Measurements from ENCODE around the gene BFSP1. TPM values are rescaled to one million over a fixed set of nuclear protein-coding genes. Genes with fewer than 3 reads are reported as not detected.

The BFSP1 gene
- total RNA-seq, 1 experiment from 2014 or later, result 9.4 TPM

- Histone ChIP-seq H3K4me3 (no peak overlapping the region), H3K36me3 (no peaks in the 10 kb centered on the region), H3K9me3 (replicated peaks) (no peaks in the 10 kb centered on the region), H3K27ac (no peak overlapping the region), H3K4me1 (replicated peaks) (no peaks in the 10 kb centered on the region), H3K27me3 (replicated peaks) (no peaks in the 10 kb centered on the region; the same call in 1 of the 2 replicates)
- DNase-seq (ENCODE audit: low read depth in 1 of 2, low spot score in 2 of 2), result no peak
Measured at GRCh38 chr20:17449031-17449430, 82.1 kb downstream of the BFSP1 start.

DNA sequence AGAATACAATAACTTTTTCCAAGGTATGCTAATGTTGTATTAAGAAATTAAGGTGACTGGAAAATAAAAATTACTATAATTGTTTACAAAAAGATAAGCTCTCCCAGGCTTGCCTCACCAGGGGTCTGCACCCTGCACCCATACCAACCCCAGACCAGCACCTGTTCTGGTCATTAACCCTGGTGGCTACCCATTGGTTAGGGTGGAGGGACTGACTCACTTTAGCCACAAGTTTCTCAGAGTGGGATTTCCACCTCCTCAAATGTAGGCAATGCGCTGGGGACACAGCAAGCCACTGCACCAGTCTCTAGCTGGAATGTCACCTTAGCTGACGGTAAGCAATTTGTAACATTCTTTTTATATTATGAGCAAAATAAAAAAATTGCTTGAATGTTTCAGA lies 83.1 kb downstream of the BFSP1 start:
- Histone ChIP-seq H3K27me3 (replicated peaks) (no peaks in the 10 kb centered on the region; the same call in 1 of the 2 replicates), H3K27ac (no peak overlapping the region), H3K4me3 (no peak overlapping the region), H3K36me3 (no peaks in the 10 kb centered on the region), H3K4me1 (replicated peaks) (no peaks in the 10 kb centered on the region), H3K9me3 (replicated peaks) (no peaks in the 10 kb centered on the region)
- no peak for DNase-seq (ENCODE audit: low read depth in 1 of 2, low spot score in 2 of 2)

GRCh38 chr20:17446171-17446570 lies 85.0 kb downstream of the BFSP1 start:
- no peaks in the 10 kb centered on the region; the same call in 1 of the 2 replicates for H3K27me3 ChIP-seq (replicated peaks)
- no peaks in the 10 kb centered on the region for H3K36me3 ChIP-seq
- no peaks in the 10 kb centered on the region for H3K9me3 ChIP-seq (replicated peaks)
- no peak overlapping the region for H3K4me3 ChIP-seq
- DNase-seq (ENCODE audit: low read depth in 1 of 2, low spot score in 2 of 2), result no peak
- no peaks in the 10 kb centered on the region for H3K4me1 ChIP-seq (replicated peaks)
- no peak overlapping the region for H3K27ac ChIP-seq

- H3K9me3 ChIP-seq (replicated peaks), result no peaks in the 10 kb centered on the region
- H3K27me3 ChIP-seq (replicated peaks), result no peaks in the 10 kb centered on the region; the same call in 1 of the 2 replicates
- DNase-seq (ENCODE audit: low read depth in 1 of 2, low spot score in 2 of 2), result no peak
- H3K27ac ChIP-seq, result no peak overlapping the region
- no peaks in the 10 kb centered on the region for H3K36me3 ChIP-seq
- H3K4me1 ChIP-seq (replicated peaks), result no peaks in the 10 kb centered on the region
- no peak overlapping the region for H3K4me3 ChIP-seq
Measured at GRCh38 chr20:17445543-17445942, 85.6 kb downstream of the BFSP1 start.

GRCh38 chr20:17444091-17444490 lies 87.1 kb downstream of the BFSP1 start:
- no peaks in the 10 kb centered on the region; the same call in none of the 2 replicates for H3K27me3 ChIP-seq (replicated peaks)
- H3K4me3 ChIP-seq, result no peak overlapping the region
- no peak for DNase-seq (ENCODE audit: low read depth in 1 of 2, low spot score in 2 of 2)
- H3K36me3 ChIP-seq, result no peaks in the 10 kb centered on the region
- no peak overlapping the region for H3K27ac ChIP-seq
- no peaks in the 10 kb centered on the region for H3K4me1 ChIP-seq (replicated peaks)
- no peaks in the 10 kb centered on the region for H3K9me3 ChIP-seq (replicated peaks)

Other genes starting within 250 kb of the BFSP1 start
- 480 and 557 TPM in 2 replicates for gene DSTN, start 38.7 kb upstream of the BFSP1 start, total RNA-seq (2014; rRNA removed; shearing (Covaris generic))
- gene RRBP1, start 150.9 kb upstream of the BFSP1 start, total RNA-seq (2014; rRNA removed; shearing (Covaris generic)), result 241 and 272 TPM in 2 replicates
- not detected in 2 replicates for gene BANF2, start 168.6 kb upstream of the BFSP1 start, total RNA-seq (2014; rRNA removed; shearing (Covaris generic))

All from SJSA1 (cell line).